Measurements from ENCODE around the gene EDIL3.

DNA sequence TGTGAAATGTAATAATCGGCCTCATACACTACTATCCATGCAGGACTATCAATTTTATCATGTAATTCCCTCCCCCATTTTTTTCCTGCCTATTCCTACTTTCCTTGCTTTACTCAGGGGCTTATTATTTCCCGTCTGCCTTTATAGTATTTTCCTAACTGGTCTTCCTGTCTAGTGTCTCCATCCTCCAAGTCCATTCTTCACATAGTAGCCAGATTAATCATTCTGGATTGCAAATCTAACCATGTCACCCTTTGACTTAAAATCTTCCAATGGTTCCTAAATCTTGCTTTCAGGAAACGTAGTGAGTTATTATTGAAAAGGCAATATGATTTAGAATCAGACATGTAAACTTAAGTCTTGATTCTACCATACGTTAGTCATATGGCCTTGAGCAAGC lies 356.6 kb downstream of the EDIL3 start:
- no peak for TF ChIP-seq TCF7 (IDR thresholded peaks at IDR 0.05; ENCODE audit: borderline replicate concordance)
- TF ChIP-seq ZFP30 (CRISPR knock-in tag; IDR thresholded peaks at IDR 0.05; ENCODE audit: borderline replicate concordance) = no peak
- no peak for TF ChIP-seq POLR2A (conservative IDR thresholded peaks at IDR 0.05)
- no peak for TF ChIP-seq SIN3A (IDR thresholded peaks at IDR 0.05; ENCODE audit: borderline replicate concordance in 2 of 2, control insufficient read depth in 1 of 2, low read depth in 2 of 2, low read length in 2 of 2)
- TF ChIP-seq SRSF9 (IDR thresholded peaks at IDR 0.05; ENCODE audit: borderline replicate concordance, low read depth, low read length) = no peak
- TF ChIP-seq ZNF274 (IDR thresholded peaks at IDR 0.05; ENCODE audit: borderline replicate concordance, low read depth, low read length) = no peak
- TF ChIP-seq NFRKB (IDR thresholded peaks at IDR 0.05; ENCODE audit: low read depth) = no peak
- TF ChIP-seq, protein P1, sequence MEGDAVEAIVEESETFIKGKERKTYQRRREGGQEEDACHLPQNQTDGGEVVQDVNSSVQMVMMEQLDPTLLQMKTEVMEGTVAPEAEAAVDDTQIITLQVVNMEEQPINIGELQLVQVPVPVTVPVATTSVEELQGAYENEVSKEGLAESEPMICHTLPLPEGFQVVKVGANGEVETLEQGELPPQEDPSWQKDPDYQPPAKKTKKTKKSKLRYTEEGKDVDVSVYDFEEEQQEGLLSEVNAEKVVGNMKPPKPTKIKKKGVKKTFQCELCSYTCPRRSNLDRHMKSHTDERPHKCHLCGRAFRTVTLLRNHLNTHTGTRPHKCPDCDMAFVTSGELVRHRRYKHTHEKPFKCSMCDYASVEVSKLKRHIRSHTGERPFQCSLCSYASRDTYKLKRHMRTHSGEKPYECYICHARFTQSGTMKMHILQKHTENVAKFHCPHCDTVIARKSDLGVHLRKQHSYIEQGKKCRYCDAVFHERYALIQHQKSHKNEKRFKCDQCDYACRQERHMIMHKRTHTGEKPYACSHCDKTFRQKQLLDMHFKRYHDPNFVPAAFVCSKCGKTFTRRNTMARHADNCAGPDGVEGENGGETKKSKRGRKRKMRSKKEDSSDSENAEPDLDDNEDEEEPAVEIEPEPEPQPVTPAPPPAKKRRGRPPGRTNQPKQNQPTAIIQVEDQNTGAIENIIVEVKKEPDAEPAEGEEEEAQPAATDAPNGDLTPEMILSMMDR (IDR thresholded peaks at IDR 0.05 in 2 of 3, conservative IDR thresholded peaks at IDR 0.05 in 1 of 3; ENCODE audit: insufficient read depth in 2 of 3, low read depth in 1 of 3, low read length in 3 of 3) = no peak
- no peak for TF ChIP-seq KLF10 (CRISPR knock-in tag; IDR thresholded peaks at IDR 0.05)
- no peak for TF ChIP-seq KLF13 (tag; IDR thresholded peaks at IDR 0.05; ENCODE audit: borderline replicate concordance, low read depth)
- no peak for TF ChIP-seq SUPT5H (IDR thresholded peaks at IDR 0.05)

All from K562 (cell line).